GM23248 (cell line): ENCODE data around the gene KATNAL1.

Experiments used
- EZH2 ChIP-seq: fragments of 200-600 bp; sonication (generic); IDR thresholded peaks from 2 replicates; pipeline ENCODE4 v1.6.1; 2018; ENCODE audit warnings: antibody characterized with exemption, mild to moderate bottlenecking; ENCODE audit not compliant: insufficient read depth, poor library complexity, severe bottlenecking
- EZH2phosphoT487 ChIP-seq: fragments of 200-600 bp; sonication (generic); IDR thresholded peaks from 2 replicates; pipeline ENCODE4 v1.6.1; 2018; ENCODE audit warnings: antibody characterized with exemption, moderate library complexity, mild to moderate bottlenecking, low read depth; ENCODE audit not compliant: insufficient read depth

DNA sequence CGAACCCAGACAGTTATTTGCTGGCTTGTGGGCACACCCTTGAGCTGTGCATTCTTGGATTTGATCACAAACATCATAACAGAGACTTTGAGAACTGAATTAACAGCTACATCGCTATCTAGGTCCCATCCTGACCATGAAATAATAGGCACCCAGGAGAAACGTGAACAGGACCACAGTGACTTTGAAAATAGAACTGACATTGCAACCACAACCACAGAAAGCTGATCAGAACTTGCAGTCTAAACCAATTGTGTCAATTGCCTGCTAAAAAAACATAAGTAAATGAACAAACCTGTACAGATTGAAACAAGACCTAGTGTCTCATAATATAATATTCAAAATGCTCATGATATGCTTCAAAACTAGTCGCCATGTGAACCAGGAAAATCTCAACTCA lies 18.3 kb upstream of the KATNAL1 start:
- TF ChIP-seq EZH2phosphoT487 (no peak), EZH2 (no peak)
